ENCODE data around the gene DOK6. TPM values are rescaled to one million over a fixed set of nuclear protein-coding genes. Genes with fewer than 3 reads are reported as not detected.
"Not testable (repeated sequence)": the region's sequence is repeated elsewhere in the genome, so short reads cannot be mapped to it uniquely, and the experiment has no call there.

Gene DOK6
- total RNA-seq, 1 donor from 2014 or later = not detected

- no peak for DNase-seq (ENCODE audit: low read depth)
Measured at GRCh38 chr18:69854455-69854854, 453.8 kb downstream of the DOK6 start.

GRCh38 chr18:69858897-69859296 lies 458.2 kb downstream of the DOK6 start:
- no peak for DNase-seq (ENCODE audit: low read depth)

GRCh38 chr18:69864802-69865201 lies 464.1 kb downstream of the DOK6 start:
- DNase-seq (ENCODE audit: low read depth) = not testable (repeated sequence)

GRCh38 chr18:69865776-69866175 lies 465.1 kb downstream of the DOK6 start:
- peak; percentile 34 for DNase-seq (ENCODE audit: low read depth)

- DNase-seq (ENCODE audit: low read depth) = no peak
Measured at GRCh38 chr18:69866212-69866611, 465.5 kb downstream of the DOK6 start.

- no peak for DNase-seq (ENCODE audit: low read depth)
Measured at GRCh38 chr18:69870736-69871135, 470.0 kb downstream of the DOK6 start.

GRCh38 chr18:69871363-69871762 lies 470.7 kb downstream of the DOK6 start:
- no peak for DNase-seq (ENCODE audit: low read depth)

- DNase-seq (ENCODE audit: low read depth) = no peak
Measured at GRCh38 chr18:69872661-69873060, 472.0 kb downstream of the DOK6 start.

GRCh38 chr18:69874058-69874457 lies 473.4 kb downstream of the DOK6 start:
- DNase-seq (ENCODE audit: low read depth) = no peak

- no peak for DNase-seq (ENCODE audit: low read depth)
Measured at GRCh38 chr18:69876490-69876889, 475.8 kb downstream of the DOK6 start.

- DNase-seq (ENCODE audit: low read depth) = no peak
Measured at GRCh38 chr18:69878213-69878933, 477.7 kb downstream of the DOK6 start.

- DNase-seq (ENCODE audit: low read depth) = not testable (repeated sequence)
Measured at GRCh38 chr18:69879051-69879450, 478.4 kb downstream of the DOK6 start.

GRCh38 chr18:69880083-69880482 lies 479.4 kb downstream of the DOK6 start:
- DNase-seq (ENCODE audit: low read depth) = no peak

GRCh38 chr18:69882965-69883668 lies 482.4 kb downstream of the DOK6 start:
- no peak for DNase-seq (ENCODE audit: low read depth)

- DNase-seq (ENCODE audit: low read depth) = no peak
Measured at GRCh38 chr18:69883781-69884180, 483.1 kb downstream of the DOK6 start.

- DNase-seq (ENCODE audit: low read depth) = no peak
Measured at GRCh38 chr18:69885355-69885754, 484.7 kb downstream of the DOK6 start.

- DNase-seq (ENCODE audit: low read depth) = no peak
Measured at GRCh38 chr18:69885841-69886531, 485.3 kb downstream of the DOK6 start.

- no peak for DNase-seq (ENCODE audit: low read depth)
Measured at GRCh38 chr18:69887256-69887655, 486.6 kb downstream of the DOK6 start.

- DNase-seq (ENCODE audit: low read depth) = no peak
Measured at GRCh38 chr18:69889009-69889408, 488.3 kb downstream of the DOK6 start.

- no peak for DNase-seq (ENCODE audit: low read depth)
Measured at GRCh38 chr18:69890558-69890957, 489.9 kb downstream of the DOK6 start.

GRCh38 chr18:69894467-69894866 lies 493.8 kb downstream of the DOK6 start:
- DNase-seq (ENCODE audit: low read depth) = no peak

Measured in myocyte (in vitro differentiated cells).